ENCODE results near the gene ZCCHC2.

DNA sequence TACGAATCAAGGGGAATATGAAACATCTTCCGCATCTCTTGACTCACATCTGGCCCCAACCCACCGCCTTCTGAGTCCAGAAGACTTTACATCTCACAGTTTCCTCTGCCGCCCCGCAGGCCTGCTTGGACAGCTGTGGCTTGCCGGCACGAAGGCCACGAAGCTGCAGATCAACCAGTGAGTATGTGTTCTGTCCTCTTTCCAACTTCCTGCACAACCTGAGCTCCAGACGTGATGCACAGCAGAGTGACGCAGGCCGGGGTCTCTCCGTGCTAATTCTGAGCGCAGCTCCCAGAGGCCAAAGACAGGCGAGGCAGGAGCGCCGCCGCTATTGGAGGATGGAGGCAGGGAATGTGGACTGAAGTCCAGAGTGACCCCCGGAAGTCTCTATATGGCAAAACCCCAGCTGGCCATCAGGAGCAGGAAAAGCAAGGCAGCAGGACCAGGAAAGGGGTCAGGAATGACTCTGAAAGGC, 93.5 kb downstream of the ZCCHC2 start:
- TF ChIP-seq POLR2B (IDR thresholded peaks at IDR 0.05; ENCODE audit: low read depth, partially characterized antibody): no peak
- TF ChIP-seq, protein P1, sequence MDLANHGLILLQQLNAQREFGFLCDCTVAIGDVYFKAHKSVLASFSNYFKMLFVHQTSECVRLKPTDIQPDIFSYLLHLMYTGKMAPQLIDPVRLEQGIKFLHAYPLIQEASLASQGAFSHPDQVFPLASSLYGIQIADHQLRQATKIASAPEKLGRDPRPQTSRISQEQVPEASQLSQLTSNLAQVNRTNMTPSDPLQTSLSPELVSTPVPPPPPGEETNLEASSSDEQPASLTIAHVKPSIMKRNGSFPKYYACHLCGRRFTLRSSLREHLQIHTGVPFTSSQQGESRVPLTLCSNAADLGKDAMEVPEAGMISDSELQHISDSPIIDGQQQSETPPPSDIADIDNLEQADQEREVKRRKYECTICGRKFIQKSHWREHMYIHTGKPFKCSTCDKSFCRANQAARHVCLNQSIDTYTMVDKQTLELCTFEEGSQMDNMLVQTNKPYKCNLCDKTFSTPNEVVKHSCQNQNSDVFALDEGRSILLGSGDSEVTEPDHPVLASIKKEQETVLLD (IDR thresholded peaks at IDR 0.05): no peak
- TF ChIP-seq CBX8 (IDR thresholded peaks at IDR 0.05; ENCODE audit: borderline replicate concordance, extremely low read depth, low read depth, low read length, poor library complexity, severe bottlenecking): no peak
- TF ChIP-seq PHF8 (IDR thresholded peaks at IDR 0.05; ENCODE audit: borderline replicate concordance, low read length): no peak
- TF ChIP-seq, protein P2, sequence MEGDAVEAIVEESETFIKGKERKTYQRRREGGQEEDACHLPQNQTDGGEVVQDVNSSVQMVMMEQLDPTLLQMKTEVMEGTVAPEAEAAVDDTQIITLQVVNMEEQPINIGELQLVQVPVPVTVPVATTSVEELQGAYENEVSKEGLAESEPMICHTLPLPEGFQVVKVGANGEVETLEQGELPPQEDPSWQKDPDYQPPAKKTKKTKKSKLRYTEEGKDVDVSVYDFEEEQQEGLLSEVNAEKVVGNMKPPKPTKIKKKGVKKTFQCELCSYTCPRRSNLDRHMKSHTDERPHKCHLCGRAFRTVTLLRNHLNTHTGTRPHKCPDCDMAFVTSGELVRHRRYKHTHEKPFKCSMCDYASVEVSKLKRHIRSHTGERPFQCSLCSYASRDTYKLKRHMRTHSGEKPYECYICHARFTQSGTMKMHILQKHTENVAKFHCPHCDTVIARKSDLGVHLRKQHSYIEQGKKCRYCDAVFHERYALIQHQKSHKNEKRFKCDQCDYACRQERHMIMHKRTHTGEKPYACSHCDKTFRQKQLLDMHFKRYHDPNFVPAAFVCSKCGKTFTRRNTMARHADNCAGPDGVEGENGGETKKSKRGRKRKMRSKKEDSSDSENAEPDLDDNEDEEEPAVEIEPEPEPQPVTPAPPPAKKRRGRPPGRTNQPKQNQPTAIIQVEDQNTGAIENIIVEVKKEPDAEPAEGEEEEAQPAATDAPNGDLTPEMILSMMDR (IDR thresholded peaks at IDR 0.05 in 2 of 3, conservative IDR thresholded peaks at IDR 0.05 in 1 of 3; ENCODE audit: insufficient read depth in 2 of 3, low read depth in 1 of 3, low read length in 3 of 3): no peak
- no peak for TF ChIP-seq SRSF3 (IDR thresholded peaks at IDR 0.05; ENCODE audit: insufficient read depth, low read length)

Data from K562 (cell line).